Measurements from ENCODE around the gene ADORA1.

ADORA1 gene

GRCh38 chr1:203177470-203178039, 50.0 kb downstream of the ADORA1 start:
- H3K4me3 ChIP-seq (ENCODE audit: low read length): no peak overlapping the region
- TF ChIP-seq ZNF274 (IDR thresholded peaks at IDR 0.05; ENCODE audit: low read depth, low read length): no peak

- no peak for TF ChIP-seq ZNF274 (IDR thresholded peaks at IDR 0.05; ENCODE audit: low read depth, low read length)
- H3K4me3 ChIP-seq (ENCODE audit: low read length): no peak overlapping the region
These were observed 50.6 kb downstream of the ADORA1 start for GRCh38 chr1:203178083-203178482.

GRCh38 chr1:203178821-203179666, 51.5 kb downstream of the ADORA1 start:
- H3K4me3 ChIP-seq (ENCODE audit: low read length): no peak overlapping the region

GRCh38 chr1:203179667-203180005, 52.1 kb downstream of the ADORA1 start:
- H3K4me3 ChIP-seq (ENCODE audit: low read length): no peak overlapping the region
- TF ChIP-seq ZNF274 (IDR thresholded peaks at IDR 0.05; ENCODE audit: low read depth, low read length): no peak

More at GRCh38 chr1:203178821-203179666, 51.5 kb downstream of the ADORA1 start:
- TF ChIP-seq ZNF274 (IDR thresholded peaks at IDR 0.05; ENCODE audit: low read depth, low read length): no peak

GRCh38 chr1:203180611-203181330, 53.2 kb downstream of the ADORA1 start:
- H3K4me3 ChIP-seq (ENCODE audit: low read length): no peak overlapping the region
- TF ChIP-seq ZNF274 (IDR thresholded peaks at IDR 0.05; ENCODE audit: low read depth, low read length): no peak

- TF ChIP-seq ZNF274 (IDR thresholded peaks at IDR 0.05; ENCODE audit: low read depth, low read length): no peak
- no peak overlapping the region for H3K4me3 ChIP-seq (ENCODE audit: low read length)
These were observed 54.3 kb downstream of the ADORA1 start for GRCh38 chr1:203181586-203182386.

- no peak for TF ChIP-seq ZNF274 (IDR thresholded peaks at IDR 0.05; ENCODE audit: low read depth, low read length)
- no peak overlapping the region for H3K4me3 ChIP-seq (ENCODE audit: low read length)
These were observed 54.9 kb downstream of the ADORA1 start for GRCh38 chr1:203182387-203182953.

- H3K4me3 ChIP-seq (ENCODE audit: low read length): no peak overlapping the region
- TF ChIP-seq ZNF274 (IDR thresholded peaks at IDR 0.05; ENCODE audit: low read depth, low read length): no peak
These were observed 56.3 kb downstream of the ADORA1 start for GRCh38 chr1:203183828-203184227.

- H3K4me3 ChIP-seq (ENCODE audit: low read length): no peak overlapping the region
- no peak for TF ChIP-seq ZNF274 (IDR thresholded peaks at IDR 0.05; ENCODE audit: low read depth, low read length)
These were observed 56.9 kb downstream of the ADORA1 start for GRCh38 chr1:203184467-203184866.

- TF ChIP-seq ZNF274 (IDR thresholded peaks at IDR 0.05; ENCODE audit: low read depth, low read length): no peak
- H3K4me3 ChIP-seq (ENCODE audit: low read length): no peak overlapping the region
These were observed 57.5 kb downstream of the ADORA1 start for GRCh38 chr1:203185061-203185461.

- H3K4me3 ChIP-seq (ENCODE audit: low read length): no peak overlapping the region
- TF ChIP-seq ZNF274 (IDR thresholded peaks at IDR 0.05; ENCODE audit: low read depth, low read length): no peak
These were observed 58.1 kb downstream of the ADORA1 start for GRCh38 chr1:203185585-203185984.

- H3K4me3 ChIP-seq (ENCODE audit: low read length): no peak overlapping the region
These were observed 58.5 kb downstream of the ADORA1 start for GRCh38 chr1:203186091-203186445.

GRCh38 chr1:203186446-203187303, 59.1 kb downstream of the ADORA1 start, which contains the start of gene CHI3L1:
CHI3L1 (minus strand) TSS chr1:203186704; CDS start chr1:203186623, 81 bp downstream.
- no peak for TF ChIP-seq ZNF274 (IDR thresholded peaks at IDR 0.05; ENCODE audit: low read depth, low read length)
- H3K4me3 ChIP-seq (ENCODE audit: low read length): no peak within 1 kb of the TSS

More at GRCh38 chr1:203186091-203186445, 58.5 kb downstream of the ADORA1 start:
- TF ChIP-seq ZNF274 (IDR thresholded peaks at IDR 0.05; ENCODE audit: low read depth, low read length): no peak
